OCI-LY3 (cell line): ENCODE measurements around the gene R3HDML.
"Not testable (repeated sequence)": the region's sequence is repeated elsewhere in the genome, so short reads cannot be mapped to it uniquely, and the experiment has no call there.

Experiments
- H2AFZ ChIP-seq: fragments of 200-600, 300-600 bp; shearing (Covaris generic); 2 replicates; pipeline ENCODE4 v1.6.0; 2014; ENCODE audit warnings: antibody characterized with exemption, low read depth, low read length
- H3K27ac ChIP-seq: fragments of 200-600, 300-600 bp; sonication (generic); 2 replicates; pipeline ENCODE4 v1.5.1; 2014; ENCODE audit warnings: mild to moderate bottlenecking, low read length, moderate library complexity, mixed read lengths
- H3K27me3 ChIP-seq: fragments of 200-600, 300-600 bp; sonication (generic); 2 replicates; pipeline ENCODE4 v1.6.1; 2014; ENCODE audit warnings: low read depth, low read length, mixed read lengths
- H3K36me3 ChIP-seq: fragments of 200-600, 300-600 bp; sonication (generic); replicated peaks from 2 replicates; pipeline ENCODE3; 2014; ENCODE audit warnings: low read depth, low read length, mixed read lengths
- H3K4me1 ChIP-seq: fragments of 300-600, 200-600 bp; sonication (generic); 2 replicates; pipeline ENCODE4 v1.6.1; 2014; ENCODE audit warnings: low read length, mixed read lengths
- H3K4me2 ChIP-seq: fragments of 200-600, 300-600 bp; sonication (generic); 2 replicates; pipeline ENCODE4 v1.6.1; 2014; ENCODE audit warnings: low read length, mixed read lengths
- H3K4me3 ChIP-seq: fragments of 300-600, 200-600 bp; sonication (generic); 2 replicates; pipeline ENCODE4 v1.5.1; 2014; ENCODE audit warnings: antibody characterized with exemption, mild to moderate bottlenecking, low read length, moderate library complexity
- H3K79me2 ChIP-seq: fragments of 300-600, 200-600 bp; shearing (Covaris generic); 2 replicates; pipeline ENCODE4 v1.6.1; 2014; ENCODE audit warnings: mild to moderate bottlenecking, low read length, mixed read lengths
- H3K9ac ChIP-seq: fragments of 300-600, 200-600 bp; shearing (Covaris generic); 2 replicates; pipeline ENCODE4 v1.6.0; 2014; ENCODE audit warnings: mild to moderate bottlenecking, low read length, moderate library complexity
- H3K9me3 ChIP-seq: fragments of 200-600, 300-600 bp; shearing (Covaris generic); 2 replicates; pipeline ENCODE4 v1.6.1; 2014; ENCODE audit warnings: low read length, mixed read lengths; ENCODE audit not compliant: insufficient read depth
- H4K20me1 ChIP-seq: fragments of 200-600, 300-600 bp; sonication (generic); 2 replicates; pipeline ENCODE4 v1.6.1; 2016; ENCODE audit warnings: low read length, mixed read lengths; ENCODE audit not compliant: insufficient read depth
- CTCF ChIP-seq: fragments of 200-600, 300-600 bp; sonication (generic); IDR thresholded peaks from 2 replicates; pipeline ENCODE4 v1.5.1; 2014; ENCODE audit warnings: antibody characterized with exemption, low read length, low read depth
- EZH2phosphoT487 ChIP-seq: fragments of 200-600 bp; shearing (Covaris generic); IDR thresholded peaks from 2 replicates; pipeline ENCODE4 v1.6.1; 2018; ENCODE audit warnings: antibody characterized with exemption, mixed run types, low read depth

Gene R3HDML

GRCh38 chr20:44296011-44296410 is 40.8 kb upstream of the R3HDML start:
- Histone ChIP-seq H3K27ac (no peak overlapping the region), H3K9ac (no peak overlapping the region), H2AFZ (no peak overlapping the region), H3K79me2 (no peaks in the 10 kb centered on the region), H4K20me1 (no peaks in the 10 kb centered on the region), H3K4me2 (no peak overlapping the region), H3K4me3 (no peak overlapping the region), H3K36me3 (no peaks in the 10 kb centered on the region), H3K4me1 (no peaks in the 10 kb centered on the region), H3K27me3 (no peaks in the 10 kb centered on the region), H3K9me3 (no peaks in the 10 kb centered on the region)
- TF ChIP-seq EZH2phosphoT487 (no peak), CTCF (no peak)

GRCh38 chr20:44297721-44298120 is 39.1 kb upstream of the R3HDML start:
- Histone ChIP-seq H3K4me2 (no peak overlapping the region), H3K27ac (no peak overlapping the region)
- TF ChIP-seq EZH2phosphoT487: no peak
- TF ChIP-seq CTCF: no peak

GRCh38 chr20:44299011-44299535 is 37.8 kb upstream of the R3HDML start:
- H3K27me3 ChIP-seq, H4K20me1 ChIP-seq: not testable (repeated sequence)

More at GRCh38 chr20:44297721-44298120, 39.1 kb upstream of the R3HDML start:
- no peaks in the 10 kb centered on the region for H3K79me2 ChIP-seq
- H3K36me3 ChIP-seq: no peaks in the 10 kb centered on the region
- no peak overlapping the region for H3K9ac ChIP-seq
- no peaks in the 10 kb centered on the region for H3K4me1 ChIP-seq
- H3K9me3 ChIP-seq: no peaks in the 10 kb centered on the region
- no peak overlapping the region for H3K4me3 ChIP-seq
- no peak overlapping the region for H2AFZ ChIP-seq
- H3K27me3 ChIP-seq: no peaks in the 10 kb centered on the region
- no peaks in the 10 kb centered on the region for H4K20me1 ChIP-seq

GRCh38 chr20:44301285-44301684 is 35.6 kb upstream of the R3HDML start:
- H4K20me1 ChIP-seq: 0 out of 2 replicates have a peak, but pooled peaks cover 9% of the 10 kb centered on the region
- no peak for TF ChIP-seq EZH2phosphoT487
- no peaks in the 10 kb centered on the region for H3K27me3 ChIP-seq
- no peak overlapping the region for H3K9ac ChIP-seq
- H3K4me3 ChIP-seq: no peak overlapping the region
- no peaks in the 10 kb centered on the region for H3K79me2 ChIP-seq
- H3K4me1 ChIP-seq: no peaks in the 10 kb centered on the region
- no peak overlapping the region for H3K4me2 ChIP-seq
- no peaks in the 10 kb centered on the region for H3K9me3 ChIP-seq
- no peaks in the 10 kb centered on the region for H3K36me3 ChIP-seq
- no peak overlapping the region for H3K27ac ChIP-seq
- H2AFZ ChIP-seq: no peak overlapping the region

More at GRCh38 chr20:44299011-44299535, 37.8 kb upstream of the R3HDML start:
- H3K36me3 ChIP-seq, H2AFZ ChIP-seq, H3K4me1 ChIP-seq, H3K4me3 ChIP-seq, H3K9me3 ChIP-seq, H3K9ac ChIP-seq, H3K27ac ChIP-seq, H3K79me2 ChIP-seq, H3K4me2 ChIP-seq: not testable (repeated sequence)

GRCh38 chr20:44302026-44302669 is 34.7 kb upstream of the R3HDML start:
- Histone ChIP-seq H3K4me3 (no peak overlapping the region), H4K20me1 (0 out of 2 replicates have a peak, but pooled peaks cover 9% of the 10 kb centered on the region), H3K27ac (no peak overlapping the region), H3K79me2 (no peaks in the 10 kb centered on the region), H3K4me2 (no peak overlapping the region), H3K9ac (no peak overlapping the region), H2AFZ (no peak overlapping the region), H3K36me3 (no peaks in the 10 kb centered on the region), H3K9me3 (no peaks in the 10 kb centered on the region), H3K4me1 (no peaks in the 10 kb centered on the region), H3K27me3 (no peaks in the 10 kb centered on the region)
- TF ChIP-seq CTCF: no peak
- TF ChIP-seq EZH2phosphoT487: no peak
